Astrocyte of the spinal cord (primary cell): ENCODE results near the gene DMBX1.

Experiments used
- DNase-seq: peaks from one replicate; pipeline ENCODE4 v3.0.0; 2011; ENCODE audit warnings: low read depth, low spot score
- H3K4me3 ChIP-seq: 2 replicates; pipeline ENCODE4 v1.5.1; 2011; ENCODE audit warnings: low read depth, mild to moderate bottlenecking, low read length, moderate library complexity
- CTCF ChIP-seq: IDR thresholded peaks from 2 replicates; pipeline ENCODE4 v1.5.1; 2012; ENCODE audit warnings: low read depth, mild to moderate bottlenecking, low read length, inconsistent platforms
- in situ Hi-C: cut with HindIII; loops from 2 replicates; pipeline ENCODE4 v1.10.0; 2017; ENCODE audit warnings: low sequenced_read_pairs

Gene DMBX1

GRCh38 chr1:46493316-46494032 lies 3.8 kb downstream of the DMBX1 start:
- H3K4me3 ChIP-seq, result no peak overlapping the region
- no peak for TF ChIP-seq CTCF
- no peak for DNase-seq
- in situ Hi-C loops, result no loop called here

- no peak for TF ChIP-seq CTCF
- in situ Hi-C loops, result no loop called here
- DNase-seq, result no peak
- no peak overlapping the region for H3K4me3 ChIP-seq
These were observed 5.3 kb downstream of the DMBX1 start for GRCh38 chr1:46494910-46495309.

GRCh38 chr1:46495778-46496177 lies 6.1 kb downstream of the DMBX1 start:
- no peak for TF ChIP-seq CTCF
- DNase-seq, result no peak
- in situ Hi-C loops, result no loop called here
- H3K4me3 ChIP-seq, result no peak overlapping the region

- in situ Hi-C loops, result no loop called here
- TF ChIP-seq CTCF, result no peak
- no peak overlapping the region for H3K4me3 ChIP-seq
- DNase-seq, result no peak
These were observed 6.9 kb downstream of the DMBX1 start for GRCh38 chr1:46496505-46496904.

GRCh38 chr1:46497020-46497419 lies 7.4 kb downstream of the DMBX1 start:
- in situ Hi-C loops, result no loop called here
- H3K4me3 ChIP-seq, result no peak overlapping the region
- no peak for TF ChIP-seq CTCF
- DNase-seq, result no peak

- no peak for TF ChIP-seq CTCF
- DNase-seq, result no peak
- in situ Hi-C loops, result no loop called here
- no peak overlapping the region for H3K4me3 ChIP-seq
These were observed 8.0 kb downstream of the DMBX1 start for GRCh38 chr1:46497665-46498064.
